PC-3 (cell line): Measurements from ENCODE around the gene CAMK1D. TPM values are rescaled to one million over a fixed set of nuclear protein-coding genes. Genes with fewer than 3 reads are reported as not detected.

Experiments used
- ATAC-seq: fragments of 200-7000 bp; cut with Tn5 transposase; 2 replicates; pipeline ENCODE4 v1.9.1; 2020; ENCODE audit warnings: mild to moderate bottlenecking, moderate library complexity
- BruUV-seq: library from RNA; stranded (reverse); fragments of 400-500 nt; replicated peaks from 2 replicates; lab custom pipeline; 2021; lab: Mats Ljungman, UMichigan
- CTCF ChIA-PET: fragments of 300-600 bp; sonication (Branson Sonifier 250); formaldehyde crosslinking; loops from one replicate; lab custom pipeline; 2022; ENCODE audit warnings: antibody characterized with exemption; lab: Charles Lee
- POLR2A ChIA-PET: fragments of 300-600 bp; sonication (Branson Sonifier 250); formaldehyde crosslinking; loops from one replicate; lab custom pipeline; 2022; ENCODE audit warnings: antibody characterized with exemption; ENCODE audit not compliant: unreplicated experiment; lab: Charles Lee
- DNase-seq: peaks from one replicate; pipeline ENCODE4 v3.0.0-alpha.2; 2015
- H2AFZ ChIP-seq: fragments of 300-600 bp; sonication (generic); 2 replicates; pipeline ENCODE4 v1.6.0; 2016; ENCODE audit warnings: antibody characterized with exemption, low read length
- H3F3A ChIP-seq: fragments of 300-600 bp; sonication (generic); one replicate; pipeline ENCODE4 v1.6.0; 2017; ENCODE audit warnings: antibody characterized with exemption, low read length, control low read depth, mild to moderate bottlenecking; ENCODE audit not compliant: unreplicated experiment
- H3K27ac ChIP-seq: fragments of 300-600 bp; sonication (generic); 2 replicates; pipeline ENCODE4 v1.5.1; 2016; ENCODE audit warnings: mild to moderate bottlenecking, low read length
- H3K27me3 ChIP-seq: fragments of 300-600 bp; sonication (generic); 2 replicates; pipeline ENCODE4 v1.6.1; 2016; ENCODE audit warnings: low read length, mixed read lengths
- H3K36me3 ChIP-seq: fragments of 300-600 bp; sonication (generic); 2 replicates; pipeline ENCODE4 v1.6.1; 2016; ENCODE audit warnings: low read depth, mixed run types, low read length, mixed read lengths
- H3K4me1 ChIP-seq: fragments of 300-600 bp; sonication (generic); 2 replicates; pipeline ENCODE4 v1.5.1; 2016; ENCODE audit warnings: low read length; ENCODE audit not compliant: insufficient read depth
- H3K4me2 ChIP-seq: fragments of 300-600 bp; sonication (generic); 2 replicates; pipeline ENCODE4 v1.6.0; 2016; ENCODE audit warnings: low read length
- H3K4me3 ChIP-seq: fragments of 300-600 bp; sonication (generic); 2 replicates; pipeline ENCODE4 v1.5.1; 2016; ENCODE audit warnings: mild to moderate bottlenecking, low read length, mixed read lengths
- H3K79me2 ChIP-seq: fragments of 300-600 bp; sonication (generic); 2 replicates; pipeline ENCODE4 v1.6.1; 2017; ENCODE audit warnings: low read length, mixed read lengths
- H3K9ac ChIP-seq: fragments of 300-600 bp; sonication (generic); 2 replicates; pipeline ENCODE4 v1.6.0; 2016; ENCODE audit warnings: mild to moderate bottlenecking, low read length
- H3K9me2 ChIP-seq: fragments of 300-600 bp; sonication (generic); replicated peaks from 2 replicates; pipeline ENCODE4 v1.6.1; 2016; ENCODE audit warnings: mixed run types, low read length, mixed read lengths
- H3K9me3 ChIP-seq: fragments of 300-600 bp; sonication (generic); 2 replicates; pipeline ENCODE4 v1.6.1; 2016; ENCODE audit warnings: low read length, mixed read lengths
- H4K20me1 ChIP-seq: fragments of 300-600 bp; sonication (generic); 2 replicates; pipeline ENCODE4 v1.6.1; 2016; ENCODE audit warnings: low read length, mixed read lengths
- EZH2 ChIP-seq: fragments of 300-600 bp; sonication (generic); IDR thresholded peaks from one replicate; pipeline ENCODE4 v1.6.1; 2017; ENCODE audit warnings: antibody characterized with exemption, mild to moderate bottlenecking, low read length; ENCODE audit not compliant: unreplicated experiment
- EZH2phosphoT487 ChIP-seq: fragments of 300-600 bp; sonication (generic); IDR thresholded peaks from 2 replicates; pipeline ENCODE4 v1.6.1; 2018; ENCODE audit warnings: mild to moderate bottlenecking, antibody characterized with exemption, low read length, borderline replicate concordance
- intact Hi-C: fragments of 100-400 bp; cut with micrococcal nuclease; formaldehyde crosslinking; loops from 2 replicates; pipeline ENCODE4 v1.9.0; 2023
- total RNA-seq: library from RNA; depleted of rRNA; stranded (reverse); fragments of >200 nt; gene quantifications from 2 replicates; pipeline ENCODE4 v1.2.3, GENCODE V29; 2014
- TF ChIP-seq, protein P1 (sequence below): fragments of 300-600 bp; sonication (generic); conservative IDR thresholded peaks from 2 replicates; pipeline ENCODE4 v1.5.1; 2017; ENCODE audit warnings: antibody characterized with exemption, low read depth, mild to moderate bottlenecking, low read length

Gene CAMK1D
- total RNA-seq, 1 experiment from 2014 or later: 1.3 TPM

- no peak overlapping the region for H3K9ac ChIP-seq
- no TSS peak for BruUV-seq
- POLR2A ChIA-PET: interaction anchor here (0.7 kb wide), 1 partner anchor 7 kb away, joined by 31 read pairs; no protein-coding TSS in a partner anchor
- H3K79me2 ChIP-seq: no peaks in the 10 kb centered on the region
- no peaks in the 10 kb centered on the region for H3F3A ChIP-seq
- DNase-seq: no peak
- H3K36me3 ChIP-seq: no peaks in the 10 kb centered on the region
- TF ChIP-seq EZH2: no peak
- TF ChIP-seq EZH2phosphoT487: no peak
- TF ChIP-seq, protein P1, sequence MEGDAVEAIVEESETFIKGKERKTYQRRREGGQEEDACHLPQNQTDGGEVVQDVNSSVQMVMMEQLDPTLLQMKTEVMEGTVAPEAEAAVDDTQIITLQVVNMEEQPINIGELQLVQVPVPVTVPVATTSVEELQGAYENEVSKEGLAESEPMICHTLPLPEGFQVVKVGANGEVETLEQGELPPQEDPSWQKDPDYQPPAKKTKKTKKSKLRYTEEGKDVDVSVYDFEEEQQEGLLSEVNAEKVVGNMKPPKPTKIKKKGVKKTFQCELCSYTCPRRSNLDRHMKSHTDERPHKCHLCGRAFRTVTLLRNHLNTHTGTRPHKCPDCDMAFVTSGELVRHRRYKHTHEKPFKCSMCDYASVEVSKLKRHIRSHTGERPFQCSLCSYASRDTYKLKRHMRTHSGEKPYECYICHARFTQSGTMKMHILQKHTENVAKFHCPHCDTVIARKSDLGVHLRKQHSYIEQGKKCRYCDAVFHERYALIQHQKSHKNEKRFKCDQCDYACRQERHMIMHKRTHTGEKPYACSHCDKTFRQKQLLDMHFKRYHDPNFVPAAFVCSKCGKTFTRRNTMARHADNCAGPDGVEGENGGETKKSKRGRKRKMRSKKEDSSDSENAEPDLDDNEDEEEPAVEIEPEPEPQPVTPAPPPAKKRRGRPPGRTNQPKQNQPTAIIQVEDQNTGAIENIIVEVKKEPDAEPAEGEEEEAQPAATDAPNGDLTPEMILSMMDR: no peak
- no peak overlapping the region for H3K27ac ChIP-seq
- no peaks in the 10 kb centered on the region for H4K20me1 ChIP-seq
- CTCF ChIA-PET: interaction anchor here (0.5 kb wide), 1 partner anchor 184 kb away, joined by 3 read pairs; no protein-coding TSS in a partner anchor
- no peaks in the 10 kb centered on the region for H3K9me2 ChIP-seq
- ATAC-seq: no peak
- H3K9me3 ChIP-seq: no peaks in the 10 kb centered on the region
- H3K4me2 ChIP-seq: no peak overlapping the region
- intact Hi-C loops: no loop called here
- H3K27me3 ChIP-seq: no peaks in the 10 kb centered on the region
- no peak overlapping the region for H3K4me3 ChIP-seq
- peaks cover 17% of the 10 kb centered on the region for H3K4me1 ChIP-seq
- no peak overlapping the region for H2AFZ ChIP-seq
These were observed 71.3 kb downstream of the CAMK1D start for GRCh38 chr10:12420530-12421120.

- Histone ChIP-seq H3K9ac (no peak overlapping the region), H3K79me2 (no peaks in the 10 kb centered on the region), H3K4me3 (no peak overlapping the region), H3K9me3 (no peaks in the 10 kb centered on the region), H3F3A (no peaks in the 10 kb centered on the region), H3K36me3 (no peaks in the 10 kb centered on the region), H3K27ac (no peak overlapping the region), H4K20me1 (no peaks in the 10 kb centered on the region), H2AFZ (no peak overlapping the region), H3K27me3 (no peaks in the 10 kb centered on the region), H3K9me2 (no peaks in the 10 kb centered on the region), H3K4me1 (peaks cover 17% of the 10 kb centered on the region), H3K4me2 (no peak overlapping the region)
- intact Hi-C loops: no loop called here
- POLR2A ChIA-PET: no interaction called here
- no peak for TF ChIP-seq EZH2phosphoT487
- TF ChIP-seq, protein P1: no peak
- TF ChIP-seq EZH2: no peak
- BruUV-seq: no TSS peak
- DNase-seq (no peak), ATAC-seq (no peak)
- CTCF ChIA-PET: no interaction called here
These were observed 72.8 kb downstream of the CAMK1D start for GRCh38 chr10:12422189-12422588.

DNA sequence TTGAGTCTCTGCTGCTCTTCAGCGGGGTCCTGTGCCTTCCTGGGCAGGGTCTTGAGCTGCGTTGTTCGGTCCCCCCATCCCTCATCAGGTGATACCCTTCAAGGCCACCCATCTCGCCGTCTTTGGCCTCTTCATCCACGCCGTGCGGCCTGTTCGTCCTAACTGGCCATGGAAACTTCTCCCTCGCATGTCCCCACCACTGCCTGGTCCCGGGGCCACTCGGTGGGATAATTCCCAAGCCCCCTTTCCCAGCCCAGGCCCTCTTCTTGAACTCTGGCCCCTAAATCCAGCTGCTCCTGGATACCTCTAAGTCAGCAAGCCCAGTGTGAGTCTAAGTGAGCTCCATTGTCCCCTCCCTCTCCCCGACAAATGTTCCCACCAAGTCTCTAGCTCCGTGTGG, 74.5 kb downstream of the CAMK1D start:
- POLR2A ChIA-PET: no interaction called here
- H2AFZ ChIP-seq: no peak overlapping the region
- TF ChIP-seq, protein P1: no peak
- TF ChIP-seq EZH2phosphoT487 (no peak), EZH2 (no peak)
- H4K20me1 ChIP-seq: no peaks in the 10 kb centered on the region
- H3K36me3 ChIP-seq: no peaks in the 10 kb centered on the region
- H3K27ac ChIP-seq: no peak overlapping the region
- H3K4me1 ChIP-seq: peaks cover 11% of the 10 kb centered on the region
- CTCF ChIA-PET: no interaction called here
- no peaks in the 10 kb centered on the region for H3F3A ChIP-seq
- intact Hi-C loops: no loop called here
- no peaks in the 10 kb centered on the region for H3K9me3 ChIP-seq
- no peak overlapping the region for H3K4me2 ChIP-seq
- no peaks in the 10 kb centered on the region for H3K27me3 ChIP-seq
- no peak for DNase-seq
- H3K79me2 ChIP-seq: no peaks in the 10 kb centered on the region
- ATAC-seq: no peak
- no TSS peak for BruUV-seq
- no peak overlapping the region for H3K9ac ChIP-seq
- H3K9me2 ChIP-seq: no peaks in the 10 kb centered on the region
- H3K4me3 ChIP-seq: no peak overlapping the region
